MM.1S (cell line): ENCODE results near the gene ANXA6.

ENCODE experiments used
- DNase-seq: peaks from one replicate; pipeline ENCODE4 v3.0.0-alpha.2; 2015
- H2AFZ ChIP-seq: fragments of 300-600 bp; sonication (generic); 2 replicates; pipeline ENCODE4 v1.6.0; 2016; ENCODE audit warnings: antibody characterized with exemption, low read length
- H3F3A ChIP-seq: fragments of 300-600 bp; sonication (generic); 2 replicates; pipeline ENCODE4 v1.6.1; 2016; ENCODE audit warnings: mild to moderate bottlenecking, antibody characterized with exemption, low read length, moderate library complexity, mixed read lengths; ENCODE audit not compliant: insufficient read depth
- H3K27ac ChIP-seq: fragments of 300-600 bp; sonication (generic); 2 replicates; pipeline ENCODE4 v1.5.1; 2016; ENCODE audit warnings: mild to moderate bottlenecking, low read length
- H3K27me3 ChIP-seq: fragments of 300-600 bp; sonication (generic); replicated peaks from 2 replicates; pipeline ENCODE4 v1.6.0; 2016; ENCODE audit warnings: low read length; ENCODE audit not compliant: insufficient read depth
- H3K36me3 ChIP-seq: fragments of 300-600 bp; sonication (generic); replicated peaks from 2 replicates; pipeline ENCODE4 v1.6.1; 2016; ENCODE audit warnings: mild to moderate bottlenecking, low read length, mixed read lengths; ENCODE audit not compliant: insufficient read depth
- H3K4me1 ChIP-seq: fragments of 300-600 bp; sonication (generic); 2 replicates; pipeline ENCODE4 v1.6.1; 2016; ENCODE audit warnings: low read length, mixed read lengths
- H3K4me2 ChIP-seq: fragments of 300-600 bp; sonication (generic); 2 replicates; pipeline ENCODE4 v1.6.0; 2016; ENCODE audit warnings: low read depth, low read length
- H3K4me3 ChIP-seq: fragments of 300-600 bp; sonication (generic); 2 replicates; pipeline ENCODE4 v1.5.1; 2016; ENCODE audit warnings: low read length, mixed read lengths
- H3K79me2 ChIP-seq: fragments of 300-600 bp; sonication (generic); 2 replicates; pipeline ENCODE4 v1.6.1; 2016; ENCODE audit warnings: mixed run types, low read length, mixed read lengths
- H3K9ac ChIP-seq: fragments of 300-600 bp; sonication (generic); 2 replicates; pipeline ENCODE4 v1.6.1; 2016; ENCODE audit warnings: low read length, mixed read lengths
- H3K9me2 ChIP-seq: fragments of 300-600 bp; sonication (generic); replicated peaks from 2 replicates; pipeline ENCODE4 v1.6.1; 2016; ENCODE audit warnings: mild to moderate bottlenecking, low read length, mixed read lengths; ENCODE audit not compliant: insufficient read depth
- H3K9me3 ChIP-seq: fragments of 300-600 bp; sonication (generic); replicated peaks from 2 replicates; pipeline ENCODE4 v1.6.1; 2016; ENCODE audit warnings: mild to moderate bottlenecking, low read length, mixed read lengths; ENCODE audit not compliant: insufficient read depth
- H4K20me1 ChIP-seq: fragments of 300-600 bp; sonication (generic); 2 replicates; pipeline ENCODE4 v1.6.1; 2016; ENCODE audit warnings: mild to moderate bottlenecking, low read length, moderate library complexity, mixed read lengths; ENCODE audit not compliant: insufficient read depth
- CTCF ChIP-seq: fragments of 300-600 bp; sonication (generic); IDR thresholded peaks from 2 replicates; pipeline ENCODE4 v1.5.1; 2016; ENCODE audit warnings: antibody characterized with exemption, low read length, mixed read lengths
- EZH2 ChIP-seq: fragments of 300-600 bp; sonication (generic); optimal IDR thresholded peaks from 2 replicates; pipeline ENCODE3; 2017; ENCODE audit warnings: low read depth, mild to moderate bottlenecking, antibody characterized with exemption, low read length, mixed read lengths
- EZH2phosphoT487 ChIP-seq: fragments of 300-600 bp; sonication (generic); IDR thresholded peaks from 2 replicates; pipeline ENCODE4 v1.6.1; 2018; ENCODE audit warnings: antibody characterized with exemption, low read length

The ANXA6 gene

GRCh38 chr5:151071848-151072629, 85.5 kb downstream of the ANXA6 start:
- peaks cover 100% of the 10 kb centered on the region for H3K79me2 ChIP-seq
- H3K9ac ChIP-seq: no peak overlapping the region
- no peak overlapping the region for H3K4me3 ChIP-seq
- H3K27ac ChIP-seq: no peak overlapping the region
- TF ChIP-seq CTCF (no peak), EZH2phosphoT487 (no peak), EZH2 (no peak)
- H3K4me2 ChIP-seq: no peak overlapping the region
- no peaks in the 10 kb centered on the region; the same call in 1 of the 2 replicates for H3K36me3 ChIP-seq
- peaks cover 3% of the 10 kb centered on the region; the same call in 1 of the 2 replicates for H3K4me1 ChIP-seq
- no peaks in the 10 kb centered on the region for H3K27me3 ChIP-seq
- no peaks in the 10 kb centered on the region for H3K9me3 ChIP-seq
- peaks cover 16% of the 10 kb centered on the region; the same call in 1 of the 2 replicates for H4K20me1 ChIP-seq
- no peaks in the 10 kb centered on the region for H3K9me2 ChIP-seq
- no peaks in the 10 kb centered on the region for H3F3A ChIP-seq
- no peak for DNase-seq
- no peak overlapping the region for H2AFZ ChIP-seq

GRCh38 chr5:151071021-151071420, 86.6 kb downstream of the ANXA6 start:
- H4K20me1 ChIP-seq: peaks cover 16% of the 10 kb centered on the region; the same call in 1 of the 2 replicates
- peaks cover 100% of the 10 kb centered on the region for H3K79me2 ChIP-seq
- H3K27ac ChIP-seq: no peak overlapping the region

GRCh38 chr5:151070449-151070848, 87.1 kb downstream of the ANXA6 start:
- no peak overlapping the region for H3K27ac ChIP-seq
- no peaks in the 10 kb centered on the region for H3K9me3 ChIP-seq
- H3K4me2 ChIP-seq: no peak overlapping the region
- no peak overlapping the region for H3K9ac ChIP-seq
- H2AFZ ChIP-seq: no peak overlapping the region
- no peaks in the 10 kb centered on the region; the same call in 1 of the 2 replicates for H3K36me3 ChIP-seq
- DNase-seq: no peak
- peaks cover 19% of the 10 kb centered on the region for H3K4me1 ChIP-seq
- H3K27me3 ChIP-seq: no peaks in the 10 kb centered on the region
- H3K4me3 ChIP-seq: no peak overlapping the region
- H3F3A ChIP-seq: peaks cover 7% of the 10 kb centered on the region; the same call in 1 of the 2 replicates
- peaks cover 100% of the 10 kb centered on the region for H3K79me2 ChIP-seq
- no peaks in the 10 kb centered on the region for H3K9me2 ChIP-seq
- TF ChIP-seq CTCF (no peak), EZH2phosphoT487 (no peak), EZH2 (no peak)
- H4K20me1 ChIP-seq: peaks cover 16% of the 10 kb centered on the region; the same call in 1 of the 2 replicates

More at GRCh38 chr5:151071021-151071420, 86.6 kb downstream of the ANXA6 start:
- Histone ChIP-seq H3K9me2 (no peaks in the 10 kb centered on the region), H3K4me2 (no peak overlapping the region), H3K4me3 (no peak overlapping the region), H3K4me1 (peaks cover 13% of the 10 kb centered on the region), H3K9me3 (no peaks in the 10 kb centered on the region), H3F3A (0 out of 2 replicates have a peak, but pooled peaks cover 2% of the 10 kb centered on the region), H3K9ac (no peak overlapping the region), H3K27me3 (no peaks in the 10 kb centered on the region), H2AFZ (no peak overlapping the region), H3K36me3 (no peaks in the 10 kb centered on the region; the same call in 1 of the 2 replicates)
- TF ChIP-seq EZH2phosphoT487 (no peak), CTCF (no peak), EZH2 (no peak)
- DNase-seq: no peak
